RWPE2 (cell line): ENCODE measurements around the gene ZNF804B.

ENCODE experiments used
- ATAC-seq: fragments of 200-7000 bp; cut with Tn5 transposase; 3 replicates; pipeline ENCODE4 v1.9.1; 2021; ENCODE audit warnings: low read depth
- DNase-seq: peaks from one replicate; pipeline ENCODE4 v3.0.0-alpha.2; 2020; ENCODE audit warnings: low spot score
- H3K27ac ChIP-seq: fragments of 450-650 bp; 2 replicates; pipeline ENCODE4 v1.5.1; 2017; ENCODE audit warnings: mild to moderate bottlenecking; ENCODE audit not compliant: poor library complexity, severe bottlenecking
- H3K27me3 ChIP-seq: fragments of 250-450 bp; sonication (Bioruptor Pico); 2 replicates; pipeline ENCODE4 v1.5.1; 2021; ENCODE audit warnings: mild to moderate bottlenecking, moderate library complexity; ENCODE audit not compliant: insufficient read depth, poor library complexity, severe bottlenecking
- H3K36me3 ChIP-seq: fragments of 250-450 bp; sonication (Bioruptor Pico); 2 replicates; pipeline ENCODE4 v1.5.1; 2020; ENCODE audit warnings: low read depth, mild to moderate bottlenecking, moderate library complexity
- H3K4me1 ChIP-seq: fragments of 250-450 bp; sonication (Bioruptor Pico); 2 replicates; pipeline ENCODE4 v1.5.1; 2021; ENCODE audit warnings: mild to moderate bottlenecking, moderate library complexity; ENCODE audit not compliant: insufficient read depth, poor library complexity, severe bottlenecking
- H3K4me3 ChIP-seq: fragments of 250-450 bp; sonication (Bioruptor Pico); 2 replicates; pipeline ENCODE4 v1.5.1; 2021; ENCODE audit warnings: mild to moderate bottlenecking, moderate library complexity; ENCODE audit not compliant: severe bottlenecking
- H3K9me3 ChIP-seq: fragments of 250-450 bp; sonication (Bioruptor Pico); 2 replicates; pipeline ENCODE4 v1.5.1; 2021; ENCODE audit warnings: mild to moderate bottlenecking, moderate library complexity; ENCODE audit not compliant: severe bottlenecking
- TF ChIP-seq, protein P1 (sequence below): fragments of 450-650 bp; IDR thresholded peaks from one replicate; pipeline ENCODE4 v1.5.1; 2017; ENCODE audit warnings: mild to moderate bottlenecking, moderate library complexity; ENCODE audit not compliant: poor library complexity, severe bottlenecking

Gene ZNF804B

DNA sequence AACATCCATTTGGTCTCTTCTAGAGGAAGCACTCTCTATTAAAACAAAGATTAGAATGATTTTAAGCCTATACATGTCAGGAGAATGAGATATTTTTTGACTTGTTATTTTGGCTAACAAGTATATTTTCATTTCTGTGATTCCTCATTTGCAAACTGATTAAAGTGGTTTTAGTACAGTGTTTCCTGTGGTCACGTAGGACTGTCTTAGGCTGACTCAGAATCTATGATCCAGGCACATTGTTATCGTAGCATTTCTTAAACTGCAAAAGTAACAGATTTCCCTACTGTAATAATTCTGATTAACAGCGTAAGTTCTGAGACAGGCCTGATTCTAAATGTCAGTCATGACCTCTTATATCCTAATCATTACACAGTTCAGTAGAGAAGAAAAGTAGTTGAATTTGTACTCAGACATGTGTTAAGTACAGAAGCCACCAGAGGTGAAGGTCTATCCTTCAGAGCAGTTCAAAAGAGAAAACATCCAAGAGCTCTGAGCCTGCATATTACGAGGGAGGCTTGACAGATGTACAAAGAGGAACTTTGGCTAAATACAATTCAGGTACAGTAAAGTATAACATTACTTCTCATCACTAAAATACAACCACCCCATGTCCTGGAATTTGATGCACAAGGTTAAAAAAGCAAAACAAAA is 160.1 kb downstream of the ZNF804B start:
- no peaks in the 10 kb centered on the region for H3K9me3 ChIP-seq
- peaks cover 4% of the 10 kb centered on the region for H3K27me3 ChIP-seq
- TF ChIP-seq, protein P1, sequence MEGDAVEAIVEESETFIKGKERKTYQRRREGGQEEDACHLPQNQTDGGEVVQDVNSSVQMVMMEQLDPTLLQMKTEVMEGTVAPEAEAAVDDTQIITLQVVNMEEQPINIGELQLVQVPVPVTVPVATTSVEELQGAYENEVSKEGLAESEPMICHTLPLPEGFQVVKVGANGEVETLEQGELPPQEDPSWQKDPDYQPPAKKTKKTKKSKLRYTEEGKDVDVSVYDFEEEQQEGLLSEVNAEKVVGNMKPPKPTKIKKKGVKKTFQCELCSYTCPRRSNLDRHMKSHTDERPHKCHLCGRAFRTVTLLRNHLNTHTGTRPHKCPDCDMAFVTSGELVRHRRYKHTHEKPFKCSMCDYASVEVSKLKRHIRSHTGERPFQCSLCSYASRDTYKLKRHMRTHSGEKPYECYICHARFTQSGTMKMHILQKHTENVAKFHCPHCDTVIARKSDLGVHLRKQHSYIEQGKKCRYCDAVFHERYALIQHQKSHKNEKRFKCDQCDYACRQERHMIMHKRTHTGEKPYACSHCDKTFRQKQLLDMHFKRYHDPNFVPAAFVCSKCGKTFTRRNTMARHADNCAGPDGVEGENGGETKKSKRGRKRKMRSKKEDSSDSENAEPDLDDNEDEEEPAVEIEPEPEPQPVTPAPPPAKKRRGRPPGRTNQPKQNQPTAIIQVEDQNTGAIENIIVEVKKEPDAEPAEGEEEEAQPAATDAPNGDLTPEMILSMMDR, result no peak
- no peak for DNase-seq
- no peak for ATAC-seq
- H3K4me1 ChIP-seq, result no peaks in the 10 kb centered on the region
- H3K36me3 ChIP-seq, result no peaks in the 10 kb centered on the region
- H3K4me3 ChIP-seq, result no peak overlapping the region
- no peak overlapping the region for H3K27ac ChIP-seq

DNA sequence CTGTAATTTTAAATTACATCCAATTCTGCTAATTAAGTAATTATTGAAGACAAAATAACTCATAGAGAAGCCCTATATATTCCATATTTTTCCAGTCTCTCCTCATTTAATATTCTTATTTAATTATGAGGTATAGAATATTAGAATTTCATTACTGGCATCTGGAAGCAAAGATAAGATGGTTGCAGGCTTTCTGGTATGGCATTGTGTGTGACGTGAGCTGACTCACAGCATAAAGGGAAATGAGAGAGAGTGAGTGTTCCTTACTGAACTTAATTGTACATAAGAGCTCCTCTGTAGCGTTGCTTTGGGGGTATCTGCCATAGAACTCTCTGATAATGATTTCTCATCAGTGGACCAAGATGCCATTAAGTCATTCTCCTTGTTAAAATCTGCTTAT is 163.4 kb downstream of the ZNF804B start:
- no peaks in the 10 kb centered on the region for H3K4me1 ChIP-seq
- H3K27ac ChIP-seq, result no peak overlapping the region
- DNase-seq (no peak), ATAC-seq (no peak)
- TF ChIP-seq, protein P1, result no peak
- no peak overlapping the region for H3K4me3 ChIP-seq
- H3K36me3 ChIP-seq, result no peaks in the 10 kb centered on the region
- no peaks in the 10 kb centered on the region for H3K9me3 ChIP-seq
- H3K27me3 ChIP-seq, result peaks cover 4% of the 10 kb centered on the region

DNA sequence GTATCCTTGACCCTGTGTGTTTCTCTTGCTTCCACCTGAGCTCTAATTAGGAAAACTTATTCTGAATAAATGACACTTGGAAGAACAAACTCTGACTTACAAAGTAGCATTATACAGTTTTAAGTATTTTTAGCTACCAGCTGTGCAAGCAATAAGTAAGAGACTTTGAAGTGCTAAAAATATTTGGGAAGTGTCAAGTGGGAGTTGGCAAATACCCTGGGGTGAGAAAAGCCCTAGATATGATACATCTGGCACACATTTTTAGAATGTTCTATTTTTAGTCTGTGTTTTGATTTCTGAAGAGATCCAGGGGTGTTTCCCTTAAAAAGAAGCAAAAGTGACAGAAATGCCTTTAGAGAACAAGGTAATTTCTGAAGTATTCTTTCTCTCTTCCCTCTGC is 168.8 kb downstream of the ZNF804B start:
- H3K27me3 ChIP-seq, result peaks cover 2% of the 10 kb centered on the region
- H3K4me3 ChIP-seq, result no peak overlapping the region
- peaks cover 2% of the 10 kb centered on the region for H3K9me3 ChIP-seq
- no peaks in the 10 kb centered on the region for H3K36me3 ChIP-seq
- no peak overlapping the region for H3K27ac ChIP-seq
- no peak for ATAC-seq
- no peaks in the 10 kb centered on the region for H3K4me1 ChIP-seq
- no peak for DNase-seq
- TF ChIP-seq, protein P1, result no peak

DNA sequence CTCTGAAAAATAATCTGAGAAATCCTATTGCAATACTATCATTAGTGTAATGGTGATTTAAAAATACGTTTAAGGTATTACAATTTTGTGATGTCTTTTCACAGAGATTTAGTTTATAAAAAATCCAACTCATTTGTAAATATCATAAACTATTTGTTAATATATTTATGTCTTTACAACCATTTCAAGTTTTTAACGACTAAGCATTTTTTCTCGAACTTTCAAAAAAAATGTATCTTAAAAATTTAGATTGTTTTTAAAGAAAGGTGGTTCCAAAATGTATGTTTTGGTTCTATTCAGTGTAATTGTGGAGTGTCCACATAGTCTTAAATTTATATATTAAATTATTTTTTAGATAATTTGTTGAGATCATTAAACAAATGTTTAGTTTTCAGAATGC is 170.2 kb downstream of the ZNF804B start:
- peaks cover 2% of the 10 kb centered on the region for H3K9me3 ChIP-seq
- no peaks in the 10 kb centered on the region for H3K36me3 ChIP-seq
- ATAC-seq, result no peak
- H3K4me1 ChIP-seq, result no peaks in the 10 kb centered on the region
- no peak for DNase-seq
- TF ChIP-seq, protein P1, result no peak
- no peak overlapping the region for H3K4me3 ChIP-seq
- H3K27me3 ChIP-seq, result peaks cover 2% of the 10 kb centered on the region
- no peak overlapping the region for H3K27ac ChIP-seq

DNA sequence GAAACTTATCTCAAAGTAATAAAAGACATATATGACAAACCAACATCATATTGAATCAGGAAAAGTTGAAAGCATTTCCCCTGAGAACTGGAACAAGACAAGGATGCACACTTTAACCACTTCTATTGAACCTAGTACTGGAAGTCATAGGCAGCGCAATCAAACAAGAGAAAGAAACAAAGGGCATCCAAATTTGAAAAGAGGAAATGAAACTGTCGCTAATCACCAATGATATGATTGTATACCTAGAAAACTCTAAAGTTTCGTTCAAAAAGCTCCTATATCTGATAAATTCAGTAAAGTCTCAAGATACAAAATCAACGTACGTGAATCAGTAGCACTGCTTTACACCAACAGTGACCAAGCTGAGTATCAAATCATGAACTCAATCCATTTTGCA is 173.8 kb downstream of the ZNF804B start:
- ATAC-seq, result no peak
- Histone ChIP-seq H3K4me3 (no peak overlapping the region), H3K36me3 (no peaks in the 10 kb centered on the region), H3K27ac (no peak overlapping the region), H3K9me3 (peaks cover 2% of the 10 kb centered on the region), H3K4me1 (no peaks in the 10 kb centered on the region), H3K27me3 (peaks cover 4% of the 10 kb centered on the region)
- TF ChIP-seq, protein P1, result no peak
- DNase-seq, result no peak
